ENCODE data around the gene PLXNA2. TPM values are rescaled to one million over a fixed set of nuclear protein-coding genes. Genes with fewer than 3 reads are reported as not detected.

Gene PLXNA2
- total and polyA plus RNA-seq, 2 of the 8 experiments (the other 6 are each of a cell fraction or from before 2014, with no cell fraction given): 0.33 to 1.5 TPM

GRCh38 chr1:208157769-208158168 is 86.4 kb downstream of the PLXNA2 start:
- Histone ChIP-seq H4K5ac (ENCODE audit: insufficient read length, low read depth, low read length) (no peak overlapping the region), H3K36me3 (ENCODE audit: control insufficient read depth in 2 of 4, insufficient read depth in 4 of 4, low read length in 3 of 4) (no peaks in the 10 kb centered on the region), H3K4me1 (replicated peaks in 1 of 4; ENCODE audit: control insufficient read depth in 3 of 4, insufficient read depth in 4 of 4, low read length in 3 of 4) (peaks cover 4 to 22% (median 16%) of the 10 kb centered on the region in 4 experiments)

More at GRCh38 chr1:208157769-208158168, 86.4 kb downstream of the PLXNA2 start:
- peak overlapping the region; percentile 84; the same call in 1 of the 2 replicates for H2BK12ac ChIP-seq (ENCODE audit: low read depth, low read length)
- no peak overlapping the region for H2AFZ ChIP-seq (ENCODE audit: low read length)
- no peak overlapping the region for H4K8ac ChIP-seq (ENCODE audit: extremely low read depth, insufficient read depth, low read length)
- no peak overlapping the region for H2BK120ac ChIP-seq (replicated peaks; ENCODE audit: low read depth, low read length)
- H2AK5ac ChIP-seq (ENCODE audit: low read depth, low read length): no peak overlapping the region
- H3K4ac ChIP-seq (replicated peaks; ENCODE audit: insufficient read length, low read depth, low read length): no peak overlapping the region
- no peak overlapping the region for H3K23ac ChIP-seq (ENCODE audit: insufficient read length)
- peak overlapping the region; percentile 93; the same call in 1 of the 2 replicates for H2BK15ac ChIP-seq (ENCODE audit: low read length)
- H3K9ac ChIP-seq (replicated peaks in 1 of 4; ENCODE audit: extremely low read depth in 1 of 4, low read depth in 3 of 4, low read length in 3 of 4): no peak overlapping the region; a peak in 1 of 7 replicates
- ChIA-PET CTCF (ENCODE audit: partially characterized antibody) (interaction anchor here (0.9 to 6.4 kb wide), 8 partner anchors 9 to 290 kb away, joined by 3 to 29 read pairs (median 5); no protein-coding TSS in a partner anchor), POLR2A (ENCODE audit: partially characterized antibody) (no interaction called here)
- no peak overlapping the region for H3K56ac ChIP-seq (replicated peaks; ENCODE audit: insufficient read length, low read depth, low read length)
- FAIRE-seq (no peak), DNase-seq (ENCODE audit: low read depth in 1 of 2, low spot score in 2 of 2) (no peak)
- H2BK20ac ChIP-seq (ENCODE audit: low read length): 0 out of 2 replicates have a peak overlapping the region, but pooled peaks have one; percentile 82
- H4K91ac ChIP-seq (replicated peaks; ENCODE audit: insufficient read length, low read length): no peak overlapping the region
- H3K14ac ChIP-seq (ENCODE audit: insufficient read length): no peak overlapping the region
- no peak overlapping the region for H3K4me3 ChIP-seq (ENCODE audit: extremely low read depth in 1 of 4, insufficient read depth in 2 of 4, low read depth in 3 of 4, low read length in 4 of 4)
- no peaks in the 10 kb centered on the region for H3K9me3 ChIP-seq (ENCODE audit: insufficient read depth in 2 of 2, low read depth in 1 of 2, low read length in 1 of 2)
- H3K79me1 ChIP-seq (ENCODE audit: low read depth, low read length): no peaks in the 10 kb centered on the region
- TF ChIP-seq CTCF (IDR thresholded peaks at IDR 0.05; ENCODE audit: control extremely low read depth in 1 of 3, insufficient read depth in 1 of 3, low read depth in 1 of 3, low read length in 3 of 3): no peak
- no peak for TF ChIP-seq TCF12 (IDR thresholded peaks at IDR 0.05; ENCODE audit: low read depth, low read length)
- no peak for TF ChIP-seq E2F6 (IDR thresholded peaks at IDR 0.05)
- no peak for TF ChIP-seq CREB1 (IDR thresholded peaks at IDR 0.05)
- TF ChIP-seq POLR2A (IDR thresholded peaks at IDR 0.05; ENCODE audit: control extremely low read depth in 1 of 2, low read depth in 2 of 2, low read length in 2 of 2): no peak
- no peak overlapping the region for H3K18ac ChIP-seq (ENCODE audit: extremely low read depth, low read length)
- no peak overlapping the region for H3K4me2 ChIP-seq (ENCODE audit: insufficient read depth in 1 of 2, low read depth in 2 of 2, low read length in 2 of 2)
- no peaks in the 10 kb centered on the region for H4K20me1 ChIP-seq (replicated peaks in 1 of 2; ENCODE audit: control insufficient read depth in 1 of 2, insufficient read depth in 2 of 2, low read length in 2 of 2)
- H3K27ac ChIP-seq (ENCODE audit: low read depth, low read length): no peak overlapping the region
- no peaks in the 10 kb centered on the region for H3K23me2 ChIP-seq (ENCODE audit: low read depth, low read length)
- WGBS, 2 experiments (ENCODE audit: extremely low coverage in 1 of 2, insufficient coverage in 1 of 2, insufficient read length in 1 of 2, insufficient replicate concordance in 2 of 2, low coverage in 1 of 2, low lambda C conversion rate in 2 of 2, missing lambda C conversion rate in 1 of 2): 89% methylated on average over 2 of the region's 3 CpGs; no CpG with 5 or more reads in 1 of the 2 experiments
- no peak overlapping the region for H2BK5ac ChIP-seq (ENCODE audit: low read depth, low read length)
- 0 out of 7 replicates have a peak, but pooled peaks cover 0 to 4% (median 0%) of the 10 kb centered on the region in 4 experiments for H3K27me3 ChIP-seq (replicated peaks in 1 of 4; ENCODE audit: control insufficient read depth in 3 of 4, extremely low read depth in 1 of 4, insufficient read depth in 3 of 4, low read length in 3 of 4)
- no peaks in the 10 kb centered on the region for H3K79me2 ChIP-seq (ENCODE audit: control insufficient read depth in 1 of 2, insufficient read depth in 2 of 2, low read length in 2 of 2)
